OCI-LY1 (cell line): Measurements from ENCODE around the gene KICS2.

ENCODE experiments used
- H2AFZ ChIP-seq: fragments of 200-600 bp; sonication (generic), shearing (Covaris generic); 2 replicates; pipeline ENCODE4 v1.6.0; 2014; ENCODE audit warnings: antibody characterized with exemption, mild to moderate bottlenecking, low read length
- H3F3A ChIP-seq: fragments of 200-600 bp; sonication (generic), shearing (Covaris generic); 2 replicates; pipeline ENCODE4 v1.6.0; 2014; ENCODE audit warnings: mild to moderate bottlenecking, antibody characterized with exemption, low read length, moderate library complexity; ENCODE audit not compliant: insufficient read depth
- H3K27ac ChIP-seq: fragments of 200-600 bp; sonication (generic); 2 replicates; pipeline ENCODE4 v1.5.1; 2014; ENCODE audit warnings: low read length, mixed run types, mild to moderate bottlenecking, low read depth; ENCODE audit not compliant: poor library complexity, severe bottlenecking
- H3K27me3 ChIP-seq: fragments of 200-600 bp; sonication (generic); 2 replicates; pipeline ENCODE4 v1.6.0; 2014; ENCODE audit warnings: antibody characterized with exemption, mild to moderate bottlenecking, low read length, moderate library complexity; ENCODE audit not compliant: insufficient read depth
- H3K36me3 ChIP-seq: fragments of 200-600 bp; sonication (generic); 2 replicates; pipeline ENCODE4 v1.6.1; 2014; ENCODE audit warnings: mild to moderate bottlenecking, antibody characterized with exemption, low read length, moderate library complexity, mixed read lengths; ENCODE audit not compliant: insufficient read depth
- H3K4me1 ChIP-seq: fragments of 200-600 bp; sonication (generic); 2 replicates; pipeline ENCODE4 v1.5.1; 2014; ENCODE audit warnings: mild to moderate bottlenecking, low read length, moderate library complexity; ENCODE audit not compliant: insufficient read depth, severe bottlenecking
- H3K4me2 ChIP-seq: fragments of 200-600 bp; sonication (generic), shearing (Covaris generic); 2 replicates; pipeline ENCODE4 v1.6.1; 2014; ENCODE audit warnings: low read length
- H3K4me3 ChIP-seq: fragments of 200-600 bp; sonication (generic); 2 replicates; pipeline ENCODE4 v1.5.1; 2014; ENCODE audit warnings: low read length, low read depth, mild to moderate bottlenecking, mixed read lengths; ENCODE audit not compliant: poor library complexity, severe bottlenecking
- H3K79me2 ChIP-seq: fragments of 200-600 bp; shearing (Covaris generic); 2 replicates; pipeline ENCODE4 v1.6.1; 2016; ENCODE audit warnings: mixed run types, low read length, mixed read lengths; ENCODE audit not compliant: insufficient read depth
- H3K9ac ChIP-seq: fragments of 200-600 bp; sonication (generic), shearing (Covaris generic); 2 replicates; pipeline ENCODE4 v1.6.1; 2014; ENCODE audit warnings: mild to moderate bottlenecking, low read length, mixed read lengths
- H3K9me2 ChIP-seq: fragments of 200-600 bp; sonication (generic), shearing (Covaris generic); 2 replicates; pipeline ENCODE4 v1.6.1; 2014; ENCODE audit warnings: low read depth, mild to moderate bottlenecking, low read length, mixed read lengths
- H3K9me3 ChIP-seq: fragments of 200-600 bp; shearing (Covaris generic); 2 replicates; pipeline ENCODE4 v1.6.1; 2014; ENCODE audit warnings: low read length, mixed read lengths
- H4K20me1 ChIP-seq: fragments of 200-600 bp; sonication (generic), shearing (Covaris generic); 2 replicates; pipeline ENCODE4 v1.6.0; 2016; ENCODE audit warnings: mild to moderate bottlenecking, low read length; ENCODE audit not compliant: insufficient read depth
- EZH2 ChIP-seq: fragments of 200-600 bp; sonication (generic), shearing (Covaris generic); IDR thresholded peaks from 2 replicates; pipeline ENCODE4 v1.8.0; 2017; ENCODE audit warnings: borderline replicate concordance, mixed run types, mild to moderate bottlenecking, antibody characterized with exemption, low read length, moderate library complexity, mixed read lengths
- TF ChIP-seq, protein P1 (sequence below): fragments of 200-600 bp; sonication (generic), shearing (Covaris generic); IDR thresholded peaks from 2 replicates; pipeline ENCODE4 v1.5.1; 2017; ENCODE audit warnings: mild to moderate bottlenecking, antibody characterized with exemption, low read length, moderate library complexity, mixed read lengths

The KICS2 gene

DNA sequence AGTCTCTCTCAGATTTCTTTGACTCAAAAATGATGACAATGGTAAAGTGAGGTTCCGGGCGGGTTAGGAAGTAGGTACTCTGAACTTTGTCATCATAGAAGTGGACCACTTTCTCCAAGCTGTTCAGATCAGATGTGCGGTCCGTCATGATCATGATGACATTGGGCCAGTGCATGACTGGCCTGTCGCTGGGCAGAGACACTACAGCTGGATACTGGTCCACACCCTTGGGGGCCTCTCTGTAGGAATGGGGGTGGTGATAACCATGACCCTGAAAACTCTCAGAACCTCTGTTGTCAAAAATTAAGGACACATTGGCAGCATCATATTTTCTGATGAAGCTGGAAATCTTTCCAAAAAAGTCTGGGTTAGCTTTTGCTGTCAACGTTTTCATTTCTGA lies 28.2 kb downstream of the KICS2 start:
- Histone ChIP-seq H3K4me2 (no peak overlapping the region), H2AFZ (no peak overlapping the region)

DNA sequence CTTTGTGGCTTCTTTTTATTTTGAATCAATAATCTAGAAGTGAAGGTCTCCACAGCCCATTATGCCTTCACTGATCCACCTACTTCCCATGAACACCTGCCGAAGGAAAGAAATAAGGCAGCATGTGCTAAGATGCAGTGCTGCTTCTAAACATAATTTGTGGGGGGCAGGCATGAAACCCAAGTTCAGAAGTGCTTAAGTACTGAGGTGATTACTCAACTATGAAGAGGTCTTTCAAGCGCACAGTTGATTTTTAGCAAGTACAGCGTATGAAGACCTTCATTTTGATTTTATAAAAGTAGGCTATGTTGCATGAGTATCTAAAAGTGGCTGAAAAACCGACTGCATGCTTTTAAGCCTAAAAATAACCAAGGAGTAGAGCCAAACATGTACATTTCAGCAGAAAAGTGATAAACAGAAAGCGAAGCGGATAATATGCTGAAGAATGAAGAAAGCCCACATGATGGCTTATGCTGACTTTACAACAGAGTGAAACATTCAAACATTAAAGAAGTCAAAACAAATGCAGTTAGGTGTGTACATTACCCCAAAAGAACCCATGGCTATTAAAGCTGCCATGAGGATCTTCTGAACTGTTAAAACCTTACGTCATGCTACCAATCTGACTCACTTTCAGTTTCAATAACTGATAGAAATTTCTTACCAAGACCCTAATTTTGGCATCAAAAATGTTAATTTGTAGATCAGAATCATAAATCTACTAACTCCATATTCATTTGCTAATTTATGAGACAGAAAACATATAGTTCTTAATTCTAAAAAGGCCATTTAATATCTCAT lies 29.3 kb downstream of the KICS2 start:
- Histone ChIP-seq H3K36me3 (peaks cover 22% of the 10 kb centered on the region), H3K4me3 (no peak overlapping the region), H4K20me1 (no peaks in the 10 kb centered on the region), H3K9me3 (no peaks in the 10 kb centered on the region), H3K79me2 (no peaks in the 10 kb centered on the region), H3K27me3 (no peaks in the 10 kb centered on the region), H3K27ac (no peak overlapping the region), H2AFZ (no peak overlapping the region), H3K4me2 (no peak overlapping the region), H3F3A (no peaks in the 10 kb centered on the region), H3K9me2 (no peaks in the 10 kb centered on the region), H3K9ac (no peak overlapping the region), H3K4me1 (no peaks in the 10 kb centered on the region)
- TF ChIP-seq, protein P1, sequence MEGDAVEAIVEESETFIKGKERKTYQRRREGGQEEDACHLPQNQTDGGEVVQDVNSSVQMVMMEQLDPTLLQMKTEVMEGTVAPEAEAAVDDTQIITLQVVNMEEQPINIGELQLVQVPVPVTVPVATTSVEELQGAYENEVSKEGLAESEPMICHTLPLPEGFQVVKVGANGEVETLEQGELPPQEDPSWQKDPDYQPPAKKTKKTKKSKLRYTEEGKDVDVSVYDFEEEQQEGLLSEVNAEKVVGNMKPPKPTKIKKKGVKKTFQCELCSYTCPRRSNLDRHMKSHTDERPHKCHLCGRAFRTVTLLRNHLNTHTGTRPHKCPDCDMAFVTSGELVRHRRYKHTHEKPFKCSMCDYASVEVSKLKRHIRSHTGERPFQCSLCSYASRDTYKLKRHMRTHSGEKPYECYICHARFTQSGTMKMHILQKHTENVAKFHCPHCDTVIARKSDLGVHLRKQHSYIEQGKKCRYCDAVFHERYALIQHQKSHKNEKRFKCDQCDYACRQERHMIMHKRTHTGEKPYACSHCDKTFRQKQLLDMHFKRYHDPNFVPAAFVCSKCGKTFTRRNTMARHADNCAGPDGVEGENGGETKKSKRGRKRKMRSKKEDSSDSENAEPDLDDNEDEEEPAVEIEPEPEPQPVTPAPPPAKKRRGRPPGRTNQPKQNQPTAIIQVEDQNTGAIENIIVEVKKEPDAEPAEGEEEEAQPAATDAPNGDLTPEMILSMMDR: no peak
- no peak for TF ChIP-seq EZH2

More for the DNA sequence above, 28.2 kb downstream of the KICS2 start:
- TF ChIP-seq EZH2: no peak
- TF ChIP-seq, protein P1: no peak
- H3K79me2 ChIP-seq: no peaks in the 10 kb centered on the region
- no peaks in the 10 kb centered on the region for H3K9me2 ChIP-seq
- no peaks in the 10 kb centered on the region for H3K9me3 ChIP-seq
- H3K27ac ChIP-seq: no peak overlapping the region
- H3F3A ChIP-seq: no peaks in the 10 kb centered on the region
- H3K27me3 ChIP-seq: no peaks in the 10 kb centered on the region
- H3K4me3 ChIP-seq: no peak overlapping the region
- H3K36me3 ChIP-seq: peaks cover 22% of the 10 kb centered on the region
- no peaks in the 10 kb centered on the region for H3K4me1 ChIP-seq
- no peaks in the 10 kb centered on the region for H4K20me1 ChIP-seq
- no peak overlapping the region for H3K9ac ChIP-seq

DNA sequence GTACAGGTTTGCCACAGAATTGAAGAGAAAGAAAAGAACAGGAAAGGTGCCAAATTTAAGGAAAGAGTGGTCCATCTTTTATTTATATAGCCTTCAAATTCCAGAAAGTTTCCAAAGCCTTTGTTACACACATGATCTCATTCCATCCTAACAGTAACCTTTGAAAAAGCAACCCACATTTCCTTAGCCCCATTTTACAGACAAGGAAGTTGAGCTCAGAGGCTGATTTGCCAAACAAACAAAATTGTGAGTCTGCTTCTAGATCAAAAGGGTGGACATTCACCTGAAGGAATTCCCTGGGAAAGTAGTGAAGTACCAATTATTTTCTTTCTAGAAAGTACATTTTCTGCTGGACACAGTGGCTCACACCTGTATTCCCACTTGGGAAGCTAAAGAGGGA lies 32.0 kb downstream of the KICS2 start:
- no peaks in the 10 kb centered on the region for H3F3A ChIP-seq

More for the DNA sequence above, 32.0 kb downstream of the KICS2 start:
- peaks cover 22% of the 10 kb centered on the region for H3K36me3 ChIP-seq
- no peak overlapping the region for H3K4me3 ChIP-seq
- H2AFZ ChIP-seq: no peak overlapping the region
- no peaks in the 10 kb centered on the region for H3K9me3 ChIP-seq
- no peak overlapping the region for H3K4me2 ChIP-seq
- H3K9ac ChIP-seq: no peak overlapping the region
- H3K4me1 ChIP-seq: no peaks in the 10 kb centered on the region
- H3K79me2 ChIP-seq: no peaks in the 10 kb centered on the region
- no peak overlapping the region for H3K27ac ChIP-seq
- H3K27me3 ChIP-seq: no peaks in the 10 kb centered on the region
- no peak for TF ChIP-seq EZH2
- TF ChIP-seq, protein P1: no peak
- no peaks in the 10 kb centered on the region for H4K20me1 ChIP-seq
- no peaks in the 10 kb centered on the region for H3K9me2 ChIP-seq
